Right lobe of liver (tissue), 4 donors: ENCODE measurements around the gene KCNJ4.

ENCODE experiments used
- CTCF ChIP-seq, 4 donors: fragments of 200-600 bp in 3 of 4; fragments of 450-650 bp in 1 of 4; IDR thresholded peaks; one replicate each; pipeline versions ENCODE4 v1.5.1 to v1.8.0; 2016 to 2022; ENCODE audit warnings: antibody characterized with exemption in 4 of 4, mild to moderate bottlenecking in 2 of 4
- POLR2A ChIP-seq: fragments of 450-650 bp; IDR thresholded peaks from one replicate; pipeline ENCODE4 v1.6.1; 2017; ENCODE audit warnings: antibody characterized with exemption, mild to moderate bottlenecking
- donor health status: DM: no; HTN: no; CAD: no.
- donor health status: DM: no; HTN: no; CAD: no.
- donor health status: DM: no; HTN: yes; CAD: no.

DNA sequence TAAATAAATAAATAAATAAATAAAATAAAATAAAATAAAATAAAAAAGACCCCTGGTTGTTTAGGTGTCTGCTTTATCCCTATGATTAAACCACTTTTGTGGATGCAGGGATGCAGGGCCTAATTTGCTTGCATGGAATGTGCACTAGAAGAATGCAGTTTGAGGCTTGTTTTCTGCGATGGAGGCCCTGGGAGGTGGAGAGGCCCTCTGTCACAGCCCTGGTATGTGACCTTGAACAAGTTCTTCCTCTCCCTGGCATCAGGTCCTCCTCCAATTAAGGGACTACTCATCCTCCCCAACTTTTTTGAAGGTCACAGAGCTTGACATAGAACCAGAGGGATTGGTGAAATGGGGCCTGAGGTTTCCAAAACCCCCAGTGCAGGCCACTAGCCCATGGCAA lies 22.7 kb downstream of the KCNJ4 start:
- TF ChIP-seq CTCF (IDR thresholded peaks at IDR 0.05) (no peak), POLR2A (no peak)
